HCT116 (cell line): ENCODE measurements around the gene KRT78.

Experiments used
- CTCF ChIP-seq, 3 experiments: fragments of 200-600 bp in 1 of 3; sonication (generic) in 1 of 3; IDR thresholded peaks in 2 of 3; conservative IDR thresholded peaks in 1 of 3; 2 replicates each; pipeline ENCODE4 v1.5.1; 2012 to 2017; ENCODE audit warnings: low read depth in 2 of 3, low read length in 2 of 3, antibody characterized with exemption in 1 of 3, borderline replicate concordance in 1 of 3, control low read depth in 1 of 3, mild to moderate bottlenecking in 1 of 3, mixed read lengths in 1 of 3, mixed run types in 1 of 3, moderate library complexity in 1 of 3; ENCODE audit not compliant: insufficient read depth in 1 of 3
- POLR2A ChIP-seq: IDR thresholded peaks from 2 replicates; pipeline ENCODE4 v1.7.0; 2011; ENCODE audit warnings: borderline replicate concordance; ENCODE audit not compliant: insufficient read depth, insufficient read length; ENCODE audit errors: extremely low read depth

DNA sequence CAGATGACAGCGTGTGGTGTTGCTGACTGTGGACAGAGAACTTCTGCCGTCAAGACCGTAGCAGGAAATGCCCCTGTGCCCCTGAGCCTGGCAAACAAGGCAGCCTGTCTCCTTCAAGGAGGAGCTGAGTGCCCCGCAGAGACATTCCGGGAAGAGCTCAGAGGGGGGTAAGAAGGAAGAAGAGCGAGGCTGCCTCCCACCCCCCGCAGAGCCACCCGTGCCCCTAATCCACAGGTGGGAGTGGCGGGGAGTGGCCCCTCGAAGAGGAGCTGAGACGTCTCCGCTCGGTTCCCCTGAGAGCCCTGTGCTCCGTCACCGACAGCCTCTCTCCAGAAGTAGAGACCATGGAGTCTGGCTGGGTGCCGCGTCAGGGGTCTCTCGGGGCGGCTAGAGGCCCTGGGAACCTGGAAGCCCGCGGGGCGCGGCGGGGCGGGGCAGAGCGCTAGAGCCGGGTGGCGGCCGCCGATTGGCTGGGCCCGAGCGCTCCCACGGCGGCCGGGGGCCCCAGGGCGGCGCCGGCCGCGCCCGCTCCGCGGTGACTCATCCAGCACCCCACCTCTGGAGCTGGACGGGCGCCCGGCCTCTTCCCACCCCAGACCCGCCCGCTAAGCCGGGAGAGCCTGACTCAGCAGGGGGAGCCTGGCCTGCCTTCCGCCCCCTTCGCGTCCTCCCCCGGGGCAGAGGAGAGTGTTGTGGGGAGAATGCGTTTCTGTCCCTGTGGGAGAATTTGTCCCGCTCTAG lies 25.2 kb upstream of the KRT78 start:
- TF ChIP-seq CTCF (IDR thresholded peaks at IDR 0.05 in 2 of 3, conservative IDR thresholded peaks at IDR 0.05 in 1 of 3; ENCODE audit: borderline replicate concordance in 1 of 3, insufficient read depth in 1 of 3, low read depth in 2 of 3, low read length in 2 of 3) = no peak
- TF ChIP-seq POLR2A = no peak
